Anterior cingulate cortex (tissue), 58 donors: ENCODE results near the gene DDC.
"Not testable (repeated sequence)": the region's sequence is repeated elsewhere in the genome, so short reads cannot be mapped to it uniquely, and the experiment has no call there.

Experiments used
- DNase-seq, 58 donors: peaks; one replicate each; lab custom pipeline; 2025; lab: John Stamatoyannopoulos, UW

DDC gene

DNA sequence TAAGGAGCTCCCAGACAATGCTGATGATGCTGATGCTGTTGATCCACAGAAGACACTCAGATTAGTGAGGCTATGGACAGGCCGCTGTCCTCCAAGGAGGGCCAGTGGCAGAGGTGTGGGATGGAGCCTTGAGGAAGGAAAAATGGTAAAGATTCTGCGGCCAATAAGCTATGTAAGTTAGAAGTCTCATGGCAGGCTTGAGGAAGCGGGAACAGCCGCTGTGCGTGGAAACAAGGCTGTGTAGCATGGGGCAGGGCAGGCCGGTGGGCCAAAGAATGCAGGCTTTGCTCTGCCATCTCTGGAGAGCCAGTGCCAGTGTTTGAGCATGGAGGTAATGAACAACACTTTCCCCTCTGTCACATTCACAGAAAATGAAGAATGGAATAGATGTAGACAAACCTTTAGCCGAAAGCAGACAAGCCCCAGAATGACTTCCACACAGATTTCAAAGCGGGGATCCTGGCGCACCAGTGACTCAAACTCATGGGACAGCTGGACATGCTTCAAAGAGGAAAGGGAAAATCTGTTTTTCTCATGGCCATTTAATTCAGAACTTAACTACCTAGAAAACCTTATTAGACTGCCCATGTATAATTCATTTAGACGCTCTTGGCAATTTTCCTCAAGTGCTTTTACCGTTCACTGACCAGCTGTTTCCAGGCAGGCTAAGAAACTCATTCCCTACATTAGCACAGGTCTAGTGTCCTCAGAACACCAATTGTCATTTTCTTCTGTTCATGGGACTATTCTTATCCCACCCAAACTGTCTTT lies 98.2 kb downstream of the DDC start:
- DNase-seq: no peak

GRCh38 chr7:50463035-50463434 lies 102.2 kb downstream of the DDC start:
- no peak for DNase-seq

DNA sequence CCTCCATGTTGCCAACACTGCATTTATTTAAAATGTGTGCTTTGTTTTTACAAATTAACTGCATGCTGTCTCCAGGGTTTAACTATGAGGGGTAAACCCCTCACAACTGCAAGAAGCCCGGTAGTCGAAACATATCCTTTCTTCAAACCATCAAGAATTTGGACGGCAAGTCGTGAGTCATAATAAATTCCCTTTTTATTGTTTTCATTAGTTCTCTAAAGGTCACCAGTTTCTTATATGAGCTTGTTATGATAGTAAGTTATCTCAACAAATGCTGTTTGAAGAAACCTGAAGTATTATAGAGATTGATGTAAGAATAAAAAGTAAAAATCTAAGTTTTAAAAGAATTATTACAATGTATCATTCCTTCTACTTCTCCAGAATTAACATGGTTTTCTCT lies 102.8 kb downstream of the DDC start:
- no peak for DNase-seq

DNA sequence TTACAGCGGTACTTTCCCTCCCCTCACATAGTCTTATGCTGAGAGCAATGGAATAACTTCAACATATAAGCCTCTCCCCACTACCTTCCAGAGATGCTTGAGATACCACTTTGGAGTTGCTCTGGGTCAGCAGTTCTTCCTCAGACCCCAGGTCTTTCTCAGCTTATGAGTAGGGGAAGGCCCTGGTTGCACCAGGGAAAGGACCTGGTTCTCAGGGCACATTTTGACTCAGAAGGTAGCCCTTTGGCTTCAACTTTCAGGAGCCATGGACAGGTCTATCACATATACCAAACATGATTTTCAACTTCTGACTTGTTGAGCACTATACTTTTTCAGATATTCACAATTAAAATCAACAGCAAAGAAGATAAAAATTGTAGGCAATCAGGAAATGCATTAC lies 103.5 kb downstream of the DDC start:
- DNase-seq: no peak

- DNase-seq: not testable (repeated sequence)
Observed at GRCh38 chr7:50459183-50459582, 106.0 kb downstream of the DDC start.

DNA sequence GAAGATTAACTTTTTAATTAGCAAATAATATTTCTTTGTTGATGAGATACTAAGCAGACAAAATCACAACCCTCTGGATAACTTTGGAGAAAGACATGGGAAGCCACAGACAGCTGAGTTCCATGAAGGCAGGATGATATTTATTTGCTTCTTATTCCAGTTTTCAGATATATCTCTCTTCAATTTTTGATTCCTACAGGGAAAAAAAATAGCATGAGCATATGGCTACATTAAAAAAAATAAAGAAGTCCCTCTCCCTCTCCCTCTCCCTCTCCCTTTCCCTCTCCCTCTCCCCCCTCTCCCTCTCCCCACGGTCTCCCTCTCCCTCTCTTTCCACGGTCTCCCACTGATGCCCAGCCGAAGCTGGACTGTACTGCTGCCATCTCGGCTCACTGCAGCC lies 106.6 kb downstream of the DDC start:
- not testable (repeated sequence) for DNase-seq

DNA sequence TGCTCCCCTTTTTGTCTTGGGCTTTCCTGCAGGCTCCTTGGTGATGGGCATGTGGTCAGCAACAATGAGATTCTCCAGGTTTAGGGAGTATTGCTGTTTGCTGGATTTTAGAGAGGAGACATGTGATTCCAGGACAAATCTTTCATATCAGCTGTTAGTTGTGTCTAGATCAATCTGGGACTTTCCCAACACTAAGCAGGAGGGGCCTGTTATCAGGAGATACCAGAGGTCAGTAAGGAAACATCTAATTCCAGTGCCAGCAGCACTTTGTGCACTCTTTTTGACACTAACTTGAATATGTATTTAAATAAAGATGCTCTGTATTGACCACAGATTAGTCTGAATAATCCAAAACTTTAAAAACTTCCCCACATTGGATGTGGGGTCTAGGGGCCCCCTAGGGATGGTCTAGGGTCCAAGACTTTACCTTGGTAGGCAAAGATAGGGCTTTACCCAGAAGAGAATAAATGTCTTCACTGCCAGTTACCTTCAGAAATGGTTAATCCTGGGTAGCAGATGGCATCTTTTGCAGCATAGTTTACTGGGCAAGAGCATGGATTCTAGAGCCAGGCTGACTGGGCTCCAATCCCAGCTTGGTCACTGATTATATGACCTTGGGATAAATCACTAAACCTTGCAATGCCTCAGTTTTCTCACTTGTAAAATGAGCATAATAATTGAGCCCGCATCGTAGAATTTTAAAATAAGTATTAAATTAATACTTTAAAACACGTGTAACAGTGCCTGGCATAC lies 108.7 kb downstream of the DDC start:
- DNase-seq: no peak

DNA sequence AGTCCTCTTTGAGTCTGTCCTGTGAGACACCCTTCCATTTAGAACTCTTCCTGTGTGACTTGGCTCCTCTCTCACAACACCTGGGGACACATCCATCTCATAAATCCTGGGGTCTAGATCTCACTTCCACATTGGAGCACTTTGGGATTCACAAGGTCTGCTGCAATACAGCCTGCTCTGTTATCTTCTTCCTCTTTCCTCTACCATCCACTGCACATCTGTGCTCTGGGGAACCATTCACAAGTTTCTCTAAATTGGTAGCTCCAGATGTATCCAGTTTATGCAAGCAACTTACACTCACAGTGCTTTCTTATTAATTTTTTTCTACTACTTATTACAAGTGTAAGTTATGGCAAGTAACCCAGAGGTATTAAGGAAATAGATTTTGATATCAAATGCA lies 109.5 kb downstream of the DDC start:
- DNase-seq: no peak

DNA sequence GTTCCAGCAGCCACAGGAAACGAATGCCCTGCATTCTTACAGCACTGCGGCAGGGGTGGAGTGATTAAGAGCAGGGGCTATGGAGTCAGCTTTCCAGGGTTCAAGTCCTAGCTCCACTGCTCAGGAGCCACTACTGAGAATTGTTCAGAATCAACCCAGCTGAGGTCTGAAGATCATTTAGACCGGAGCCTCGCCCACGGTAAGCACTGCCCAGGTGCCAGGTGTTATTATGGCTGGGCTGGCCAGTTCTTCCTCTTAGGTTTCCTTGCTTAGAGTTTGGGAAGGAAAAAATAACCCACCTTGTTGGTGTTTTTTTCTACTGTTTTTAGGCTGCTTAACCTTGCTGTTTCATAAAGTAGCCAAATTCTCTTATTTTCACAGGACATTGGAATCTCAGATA lies 110.2 kb downstream of the DDC start:
- no peak for DNase-seq

DNA sequence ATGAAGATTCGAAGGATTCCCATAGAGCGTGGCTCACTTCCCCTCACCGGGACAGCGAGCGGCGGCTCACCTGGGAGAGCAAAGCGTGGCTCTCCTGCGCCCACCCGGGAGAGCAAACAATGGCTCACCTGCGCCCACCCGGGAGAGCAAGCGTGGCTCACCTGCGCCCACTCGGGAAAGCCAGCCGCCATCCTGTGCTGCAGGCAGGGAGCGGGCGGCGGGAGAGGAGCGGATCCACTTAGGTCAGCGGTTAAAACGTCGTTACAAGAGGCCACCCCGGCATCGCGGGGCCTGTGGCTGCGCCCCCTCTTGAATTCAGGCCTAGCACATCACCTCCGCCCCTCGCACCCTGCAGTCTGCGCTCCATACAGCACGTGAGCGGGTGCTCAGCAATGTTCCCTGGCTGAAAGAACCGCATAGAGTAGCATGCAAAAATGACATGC lies 114.6 kb downstream of the DDC start:
- peak in 14 of 58 donors; percentile 30 to 73 (median 46) for DNase-seq

DNA sequence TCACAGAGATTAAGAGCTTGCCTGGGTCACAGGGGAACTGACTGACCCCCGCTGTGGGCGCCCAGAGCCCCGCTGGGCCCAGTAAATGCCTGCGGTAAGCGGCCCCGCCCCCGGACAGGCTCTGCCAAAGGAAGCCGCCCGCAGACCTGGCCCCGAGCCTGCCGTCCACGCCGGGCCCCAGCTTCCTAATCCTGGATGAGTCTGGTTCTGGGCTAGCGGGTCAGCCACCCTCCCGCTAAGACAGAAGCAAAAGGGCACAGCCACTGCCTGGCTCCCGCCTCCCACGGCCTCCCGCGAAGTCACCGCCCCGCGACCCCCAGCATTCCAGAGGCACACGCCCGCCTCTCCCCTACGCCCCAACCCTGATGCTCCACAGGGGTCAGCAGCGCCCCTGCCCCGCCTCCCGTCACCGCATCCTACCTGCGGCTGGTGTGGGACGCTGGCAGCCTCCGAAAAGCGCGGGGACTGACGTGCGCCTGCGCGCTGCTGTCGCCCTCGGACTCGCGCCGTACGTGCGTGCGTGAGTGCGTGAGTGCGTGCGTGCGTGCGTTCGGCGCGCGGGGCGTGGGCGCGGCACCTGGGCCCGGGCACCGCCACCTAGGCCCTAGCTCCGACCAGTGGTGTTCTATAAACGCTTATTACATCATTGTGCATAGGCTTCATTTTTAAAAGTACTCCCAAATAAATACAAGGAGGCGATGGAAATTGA lies 115.2 kb downstream of the DDC start, which contains the start of gene FIGNL1:
Gene FIGNL1, minus strand, starts transcription at position 470 of the 709 bp plus-strand sequence. CDS start 3,063 bp downstream, outside the sequence.
- DNase-seq: peak in 56 of 58 donors; percentile 9 to 82 (median 64)

- no peak for DNase-seq
Observed at GRCh38 chr7:50449501-50449880, 115.7 kb downstream of the DDC start.

- DNase-seq: no peak
Observed at GRCh38 chr7:50448823-50449222, 116.4 kb downstream of the DDC start.

GRCh38 chr7:50446542-50446960 lies 118.7 kb downstream of the DDC start:
- DNase-seq: no peak

GRCh38 chr7:50436133-50436806 lies 128.9 kb downstream of the DDC start:
- DNase-seq: no peak

DNA sequence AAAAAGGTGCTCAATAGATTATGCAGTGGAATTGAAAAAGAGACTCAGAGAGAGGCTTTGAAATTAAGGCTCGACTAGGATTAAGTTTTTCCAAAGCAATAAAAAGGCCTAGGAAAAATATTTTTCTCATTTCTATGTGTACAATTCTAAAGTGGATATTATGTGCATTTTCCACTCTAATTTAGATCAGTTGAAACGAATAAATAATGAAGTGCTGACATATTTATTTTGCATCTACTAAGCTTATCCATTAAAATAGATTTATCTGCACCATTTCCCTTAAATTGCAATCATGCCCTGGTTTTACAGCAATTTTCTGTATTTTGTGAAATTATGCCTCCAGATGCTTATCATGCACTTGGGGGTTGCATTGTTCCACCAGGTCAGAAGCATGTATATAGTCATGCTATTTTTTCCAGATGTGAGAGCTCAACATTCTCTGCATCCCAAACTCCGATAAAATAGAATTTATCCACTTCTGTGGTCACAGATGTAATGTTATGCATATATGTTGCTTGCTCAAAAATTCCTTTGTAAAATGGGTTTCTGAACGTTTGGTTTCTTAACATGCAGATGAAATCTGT lies 133.4 kb downstream of the DDC start:
- no peak for DNase-seq

GRCh38 chr7:50431316-50431715 lies 133.9 kb downstream of the DDC start:
- no peak for DNase-seq

GRCh38 chr7:50428911-50429310 lies 136.3 kb downstream of the DDC start:
- DNase-seq: no peak

DNA sequence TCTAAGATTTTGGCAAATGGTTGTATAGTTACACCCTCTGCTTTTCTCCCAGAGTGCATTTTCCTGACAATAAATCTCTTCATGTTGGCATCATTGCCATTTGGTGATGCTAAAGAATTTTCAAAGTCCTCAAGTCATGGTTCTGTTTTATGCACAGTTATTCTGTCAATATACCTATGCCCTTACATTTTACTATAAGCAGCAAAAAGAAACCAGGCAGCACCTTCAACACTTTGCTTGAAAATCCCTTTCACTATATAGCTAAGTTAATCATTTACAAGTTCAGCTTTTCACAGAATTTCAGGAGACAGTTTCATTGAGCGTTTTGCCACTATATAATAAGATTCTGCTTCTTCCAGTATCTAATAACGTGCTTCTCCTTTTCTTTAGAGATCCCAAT lies 137.7 kb downstream of the DDC start:
- no peak for DNase-seq
